ENCODE data around the gene ASPHD2.
"Not testable (repeated sequence)": the region's sequence is repeated elsewhere in the genome, so short reads cannot be mapped to it uniquely, and the experiment has no call there.

Gene ASPHD2

GRCh38 chr22:26395926-26396325, 33.1 kb upstream of the ASPHD2 start:
- Histone ChIP-seq H3K4me3 (ENCODE audit: low read depth, low read length) (no peak overlapping the region), H3K27ac (ENCODE audit: low read depth, low read length) (no peak overlapping the region), H3K36me3 (ENCODE audit: control insufficient read depth, insufficient read depth, low read length) (no peaks in the 10 kb centered on the region), H3K4me1 (ENCODE audit: control insufficient read depth, insufficient read depth, low read length) (no peaks in the 10 kb centered on the region), H3K9me3 (ENCODE audit: control insufficient read depth, insufficient read depth, low read depth, low read length) (no peaks in the 10 kb centered on the region), H3K27me3 (ENCODE audit: control insufficient read depth, insufficient read depth, low read length) (no peaks in the 10 kb centered on the region), H3K9ac (ENCODE audit: low read length) (no peak overlapping the region)

- H3K4me1 ChIP-seq (ENCODE audit: control insufficient read depth, insufficient read depth, low read length) = no peaks in the 10 kb centered on the region
- H3K27ac ChIP-seq (ENCODE audit: low read depth, low read length) = no peak overlapping the region
- no peaks in the 10 kb centered on the region for H3K36me3 ChIP-seq (ENCODE audit: control insufficient read depth, insufficient read depth, low read length)
- no peaks in the 10 kb centered on the region for H3K27me3 ChIP-seq (ENCODE audit: control insufficient read depth, insufficient read depth, low read length)
- H3K9me3 ChIP-seq (ENCODE audit: control insufficient read depth, insufficient read depth, low read depth, low read length) = no peaks in the 10 kb centered on the region
- no peak overlapping the region for H3K4me3 ChIP-seq (ENCODE audit: low read depth, low read length)
- H3K9ac ChIP-seq (ENCODE audit: low read length) = no peak overlapping the region
These were observed 30.3 kb upstream of the ASPHD2 start for GRCh38 chr22:26398741-26399153.

GRCh38 chr22:26399289-26399688, 29.8 kb upstream of the ASPHD2 start:
- Histone ChIP-seq H3K9ac (ENCODE audit: low read length) (no peak overlapping the region), H3K36me3 (ENCODE audit: control insufficient read depth, insufficient read depth, low read length) (no peaks in the 10 kb centered on the region), H3K4me3 (ENCODE audit: low read depth, low read length) (no peak overlapping the region), H3K27me3 (ENCODE audit: control insufficient read depth, insufficient read depth, low read length) (no peaks in the 10 kb centered on the region), H3K4me1 (ENCODE audit: control insufficient read depth, insufficient read depth, low read length) (no peaks in the 10 kb centered on the region), H3K27ac (ENCODE audit: low read depth, low read length) (no peak overlapping the region), H3K9me3 (ENCODE audit: control insufficient read depth, insufficient read depth, low read depth, low read length) (no peaks in the 10 kb centered on the region)

GRCh38 chr22:26401726-26402125, 27.3 kb upstream of the ASPHD2 start:
- Histone ChIP-seq H3K9me3 (ENCODE audit: control insufficient read depth, insufficient read depth, low read depth, low read length) (no peaks in the 10 kb centered on the region), H3K9ac (ENCODE audit: low read length) (no peak overlapping the region), H3K27ac (ENCODE audit: low read depth, low read length) (no peak overlapping the region), H3K4me3 (ENCODE audit: low read depth, low read length) (no peak overlapping the region), H3K4me1 (ENCODE audit: control insufficient read depth, insufficient read depth, low read length) (peaks cover 10% of the 10 kb centered on the region; the same call in 1 of the 2 replicates), H3K27me3 (ENCODE audit: control insufficient read depth, insufficient read depth, low read length) (no peaks in the 10 kb centered on the region), H3K36me3 (ENCODE audit: control insufficient read depth, insufficient read depth, low read length) (no peaks in the 10 kb centered on the region)

- Histone ChIP-seq H3K4me3 (ENCODE audit: low read depth, low read length) (no peak overlapping the region), H3K36me3 (ENCODE audit: control insufficient read depth, insufficient read depth, low read length) (no peaks in the 10 kb centered on the region), H3K9ac (ENCODE audit: low read length) (no peak overlapping the region), H3K4me1 (ENCODE audit: control insufficient read depth, insufficient read depth, low read length) (peaks cover 10% of the 10 kb centered on the region; the same call in 1 of the 2 replicates), H3K9me3 (ENCODE audit: control insufficient read depth, insufficient read depth, low read depth, low read length) (no peaks in the 10 kb centered on the region), H3K27me3 (ENCODE audit: control insufficient read depth, insufficient read depth, low read length) (no peaks in the 10 kb centered on the region), H3K27ac (ENCODE audit: low read depth, low read length) (no peak overlapping the region)
These were observed 24.1 kb upstream of the ASPHD2 start for GRCh38 chr22:26404851-26405421.

GRCh38 chr22:26406118-26406517, 22.9 kb upstream of the ASPHD2 start:
- Histone ChIP-seq H3K27ac (ENCODE audit: low read depth, low read length) (no peak overlapping the region), H3K4me1 (ENCODE audit: control insufficient read depth, insufficient read depth, low read length) (peaks cover 10% of the 10 kb centered on the region; the same call in 1 of the 2 replicates), H3K9ac (ENCODE audit: low read length) (no peak overlapping the region), H3K9me3 (ENCODE audit: control insufficient read depth, insufficient read depth, low read depth, low read length) (no peaks in the 10 kb centered on the region), H3K4me3 (ENCODE audit: low read depth, low read length) (no peak overlapping the region), H3K27me3 (ENCODE audit: control insufficient read depth, insufficient read depth, low read length) (peaks cover 4% of the 10 kb centered on the region; the same call in 1 of the 2 replicates), H3K36me3 (ENCODE audit: control insufficient read depth, insufficient read depth, low read length) (no peaks in the 10 kb centered on the region)

- not testable (repeated sequence) for H3K9me3 ChIP-seq (ENCODE audit: control insufficient read depth, insufficient read depth, low read depth, low read length); H3K36me3 ChIP-seq (ENCODE audit: control insufficient read depth, insufficient read depth, low read length); H3K4me3 ChIP-seq (ENCODE audit: low read depth, low read length); H3K4me1 ChIP-seq (ENCODE audit: control insufficient read depth, insufficient read depth, low read length); H3K27ac ChIP-seq (ENCODE audit: low read depth, low read length); H3K9ac ChIP-seq (ENCODE audit: low read length)
- peaks cover 12% of the 10 kb centered on the region; the same call in 1 of the 2 replicates for H3K27me3 ChIP-seq (ENCODE audit: control insufficient read depth, insufficient read depth, low read length)
These were observed 20.4 kb upstream of the ASPHD2 start for GRCh38 chr22:26408562-26409220.

GRCh38 chr22:26409719-26410335, 19.2 kb upstream of the ASPHD2 start:
- no peak overlapping the region for H3K4me3 ChIP-seq (ENCODE audit: low read depth, low read length)
- no peak overlapping the region for H3K27ac ChIP-seq (ENCODE audit: low read depth, low read length)
- H3K9ac ChIP-seq (ENCODE audit: low read length) = no peak overlapping the region
- H3K9me3 ChIP-seq (ENCODE audit: control insufficient read depth, insufficient read depth, low read depth, low read length) = no peaks in the 10 kb centered on the region
- H3K27me3 ChIP-seq (ENCODE audit: control insufficient read depth, insufficient read depth, low read length) = peaks cover 12% of the 10 kb centered on the region; the same call in 1 of the 2 replicates
- no peaks in the 10 kb centered on the region for H3K36me3 ChIP-seq (ENCODE audit: control insufficient read depth, insufficient read depth, low read length)
- H3K4me1 ChIP-seq (ENCODE audit: control insufficient read depth, insufficient read depth, low read length) = peaks cover 8% of the 10 kb centered on the region; the same call in 1 of the 2 replicates

GRCh38 chr22:26410386-26410785, 18.7 kb upstream of the ASPHD2 start:
- no peak overlapping the region for H3K4me3 ChIP-seq (ENCODE audit: low read depth, low read length)
- H3K27me3 ChIP-seq (ENCODE audit: control insufficient read depth, insufficient read depth, low read length) = peaks cover 12% of the 10 kb centered on the region; the same call in 1 of the 2 replicates
- no peak overlapping the region for H3K27ac ChIP-seq (ENCODE audit: low read depth, low read length)
- no peaks in the 10 kb centered on the region for H3K9me3 ChIP-seq (ENCODE audit: control insufficient read depth, insufficient read depth, low read depth, low read length)
- H3K36me3 ChIP-seq (ENCODE audit: control insufficient read depth, insufficient read depth, low read length) = no peaks in the 10 kb centered on the region
- H3K9ac ChIP-seq (ENCODE audit: low read length) = no peak overlapping the region
- H3K4me1 ChIP-seq (ENCODE audit: control insufficient read depth, insufficient read depth, low read length) = peaks cover 2% of the 10 kb centered on the region; the same call in 1 of the 2 replicates

- Histone ChIP-seq H3K27ac (ENCODE audit: low read depth, low read length) (no peak overlapping the region), H3K4me1 (ENCODE audit: control insufficient read depth, insufficient read depth, low read length) (peaks cover 13% of the 10 kb centered on the region), H3K9me3 (ENCODE audit: control insufficient read depth, insufficient read depth, low read depth, low read length) (no peaks in the 10 kb centered on the region), H3K4me3 (ENCODE audit: low read depth, low read length) (no peak overlapping the region), H3K27me3 (ENCODE audit: control insufficient read depth, insufficient read depth, low read length) (peaks cover 17% of the 10 kb centered on the region; the same call in 1 of the 2 replicates), H3K36me3 (ENCODE audit: control insufficient read depth, insufficient read depth, low read length) (no peaks in the 10 kb centered on the region), H3K9ac (ENCODE audit: low read length) (no peak overlapping the region)
These were observed 14.7 kb upstream of the ASPHD2 start for GRCh38 chr22:26414347-26414746.

GRCh38 chr22:26416256-26416655, 12.8 kb upstream of the ASPHD2 start:
- Histone ChIP-seq H3K36me3 (ENCODE audit: control insufficient read depth, insufficient read depth, low read length) (no peaks in the 10 kb centered on the region), H3K4me3 (ENCODE audit: low read depth, low read length) (no peak overlapping the region), H3K9ac (ENCODE audit: low read length) (no peak overlapping the region), H3K27me3 (ENCODE audit: control insufficient read depth, insufficient read depth, low read length) (peaks cover 11% of the 10 kb centered on the region; the same call in 1 of the 2 replicates), H3K27ac (ENCODE audit: low read depth, low read length) (no peak overlapping the region), H3K4me1 (ENCODE audit: control insufficient read depth, insufficient read depth, low read length) (peaks cover 13% of the 10 kb centered on the region), H3K9me3 (ENCODE audit: control insufficient read depth, insufficient read depth, low read depth, low read length) (no peaks in the 10 kb centered on the region)

All from HUES6 (cell line).